ENCODE data around the gene MMP17.

MMP17 gene

GRCh38 chr12:131830914-131831571 lies 2.9 kb downstream of the MMP17 start:
- DNase-seq, result no peak

DNA sequence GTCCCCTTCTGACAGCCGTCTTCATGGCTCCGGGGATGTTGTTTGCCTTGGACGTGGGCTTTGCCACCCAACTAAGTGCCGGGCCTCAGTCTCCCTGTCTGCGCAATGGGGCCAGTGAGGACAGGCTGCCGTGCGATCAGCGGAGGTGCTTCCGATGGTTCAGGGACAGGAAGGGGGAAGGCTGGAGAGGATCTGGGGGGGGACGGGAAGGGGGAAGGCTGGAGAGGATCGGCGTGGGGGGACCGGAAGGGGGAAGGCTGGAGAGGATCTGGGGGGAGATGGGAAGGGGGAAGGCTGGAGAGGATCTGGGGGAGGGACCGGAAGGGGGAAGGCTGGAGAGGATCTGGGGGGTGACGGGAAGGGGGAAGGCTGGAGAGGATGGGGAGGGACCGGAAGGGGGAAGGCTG lies 3.4 kb downstream of the MMP17 start:
- DNase-seq, result no peak

GRCh38 chr12:131832321-131833231 lies 4.4 kb downstream of the MMP17 start:
- no peak for DNase-seq

DNA sequence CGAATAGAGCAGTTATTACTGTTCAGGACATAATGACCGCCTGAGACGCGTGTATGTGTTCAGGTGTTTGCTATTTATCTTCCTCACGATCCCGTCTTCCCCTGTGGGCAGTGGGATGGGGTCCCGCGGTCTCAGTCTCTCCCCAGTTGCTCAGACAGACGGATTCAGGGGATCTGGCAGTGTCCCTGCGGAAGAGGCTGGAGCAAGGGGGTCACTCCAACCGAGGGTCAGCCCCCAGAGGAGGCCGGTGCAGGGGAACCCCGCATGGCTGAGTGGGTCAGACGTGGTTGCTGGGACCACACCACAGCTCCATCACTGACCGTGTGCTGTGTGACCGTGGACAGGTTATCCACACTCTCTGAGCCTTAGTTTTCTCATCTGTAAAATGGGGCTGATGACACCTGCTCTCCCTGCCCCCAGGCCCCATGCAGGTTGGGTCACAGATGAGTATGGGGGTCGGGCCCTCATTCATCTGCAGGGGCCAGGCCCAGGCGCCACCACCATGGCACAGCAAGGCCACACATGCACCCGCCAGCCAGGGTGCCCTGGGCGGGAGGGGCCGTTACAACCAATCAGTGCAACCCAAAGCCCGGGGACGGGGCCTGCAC lies 5.2 kb downstream of the MMP17 start:
- DNase-seq, result no peak

- DNase-seq, result no peak
These were observed 5.9 kb downstream of the MMP17 start for GRCh38 chr12:131833896-131834641.

GRCh38 chr12:131834798-131835615 lies 6.8 kb downstream of the MMP17 start:
- DNase-seq, result no peak

GRCh38 chr12:131835616-131836171 lies 7.5 kb downstream of the MMP17 start:
- no peak for DNase-seq

GRCh38 chr12:131836193-131836592 lies 8.0 kb downstream of the MMP17 start:
- DNase-seq, result no peak

DNA sequence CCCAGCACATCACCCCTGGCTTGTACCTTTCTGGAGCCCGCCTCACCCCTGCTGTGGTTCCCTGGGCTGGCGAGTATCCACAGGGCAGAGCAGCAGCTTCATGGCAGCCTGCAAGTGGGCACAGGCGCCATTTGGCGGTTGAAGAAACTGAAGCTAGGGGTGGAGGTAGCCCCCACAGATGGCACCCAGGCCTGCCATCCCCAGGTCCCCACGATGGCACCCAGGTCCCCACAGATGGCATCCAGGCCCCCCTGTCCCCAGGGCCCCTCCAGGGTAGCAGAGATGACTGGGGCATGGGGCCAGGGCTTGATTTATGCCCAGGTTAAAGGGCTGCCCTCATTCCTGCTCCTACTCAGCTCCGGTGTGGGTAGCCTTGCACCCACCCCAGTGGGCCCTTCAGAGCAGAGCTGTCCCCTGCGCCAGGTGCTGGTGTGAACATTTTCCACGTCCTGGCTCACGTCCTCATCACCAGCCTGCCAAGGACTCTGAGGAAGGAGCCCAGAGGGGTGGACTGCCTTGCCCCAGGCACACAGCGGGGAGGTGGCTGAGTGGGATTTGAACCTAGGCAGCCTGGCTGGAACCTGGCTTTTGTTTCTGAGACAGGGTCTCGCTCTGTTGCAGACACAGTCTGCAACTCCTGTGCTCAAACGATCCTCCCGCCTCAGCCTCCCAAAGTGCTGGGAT lies 8.7 kb downstream of the MMP17 start:
- no peak for DNase-seq

DNA sequence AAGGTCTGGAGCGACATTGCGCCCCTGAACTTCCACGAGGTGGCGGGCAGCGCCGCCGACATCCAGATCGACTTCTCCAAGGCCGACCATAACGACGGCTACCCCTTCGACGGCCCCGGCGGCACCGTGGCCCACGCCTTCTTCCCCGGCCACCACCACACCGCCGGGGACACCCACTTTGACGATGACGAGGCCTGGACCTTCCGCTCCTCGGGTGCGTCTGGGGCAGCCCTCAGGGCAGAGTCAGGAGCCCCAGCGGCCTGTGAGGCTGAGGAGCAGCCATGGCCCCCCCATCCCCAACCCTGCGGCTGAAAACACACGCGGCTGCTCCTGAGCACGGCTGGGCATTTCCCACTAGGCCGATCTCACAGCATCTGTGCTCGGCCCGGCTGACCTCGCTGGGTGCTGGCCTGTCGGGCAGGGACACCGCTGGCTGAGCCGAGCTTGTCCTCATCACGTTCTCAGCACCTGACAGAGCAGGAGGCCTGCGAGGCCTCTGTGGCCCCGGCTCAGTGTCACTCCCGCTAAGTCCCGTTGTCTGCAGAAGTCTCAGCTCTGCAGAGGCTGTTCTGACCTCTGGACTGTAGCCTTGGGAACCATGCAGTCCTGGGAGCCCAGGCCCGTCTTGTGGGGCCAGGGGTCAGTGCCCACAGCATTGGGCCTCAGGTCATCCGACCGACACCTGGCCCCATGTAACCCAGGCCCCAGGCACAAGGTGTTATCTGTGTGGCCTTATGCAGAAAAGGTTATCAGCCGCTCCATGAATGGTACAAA lies 12.6 kb downstream of the MMP17 start:
- DNase-seq, result no peak

- DNase-seq, result no peak
These were observed 13.4 kb downstream of the MMP17 start for GRCh38 chr12:131841547-131841946.

DNA sequence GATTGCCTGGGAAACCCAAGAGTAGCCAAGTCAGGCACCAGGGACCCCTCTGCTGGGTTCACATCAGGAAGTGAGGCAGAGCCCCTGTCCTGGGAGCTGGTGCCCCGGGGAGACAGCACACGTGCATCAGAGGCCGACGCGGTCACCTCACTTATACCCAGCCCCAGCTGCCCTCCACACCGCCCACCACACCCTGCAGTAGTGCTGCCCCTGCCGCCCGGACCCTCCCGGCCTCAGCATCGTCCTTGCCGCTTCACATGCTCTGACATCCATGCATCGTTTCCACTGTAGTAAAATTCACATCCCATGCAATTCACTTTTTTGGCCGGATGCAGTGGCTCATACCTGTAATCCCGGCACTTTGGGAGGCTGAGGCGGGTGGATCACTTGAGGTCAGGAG lies 14.0 kb downstream of the MMP17 start:
- DNase-seq, result no peak

GRCh38 chr12:131843527-131843926 lies 15.3 kb downstream of the MMP17 start:
- DNase-seq, result no peak

DNA sequence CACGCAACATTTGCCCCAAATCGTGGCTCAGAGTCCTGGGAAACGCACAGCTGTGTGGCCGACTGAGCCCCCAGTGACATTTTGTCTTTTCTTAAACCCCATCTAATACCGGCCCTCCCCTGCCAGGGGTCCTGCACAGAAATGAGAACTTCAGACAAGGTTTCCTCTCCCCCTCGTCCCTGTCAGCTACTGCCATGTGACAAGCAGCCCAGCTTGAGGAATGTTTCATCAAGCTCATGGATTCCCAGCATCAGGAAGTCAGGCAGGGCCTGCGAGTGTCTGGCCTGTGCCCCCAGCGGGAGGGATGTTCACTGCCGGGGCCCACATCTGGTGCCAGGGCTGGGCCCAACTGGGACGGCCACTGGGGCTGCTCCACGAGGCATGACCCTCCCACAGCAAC lies 15.9 kb downstream of the MMP17 start:
- no peak for DNase-seq

DNA sequence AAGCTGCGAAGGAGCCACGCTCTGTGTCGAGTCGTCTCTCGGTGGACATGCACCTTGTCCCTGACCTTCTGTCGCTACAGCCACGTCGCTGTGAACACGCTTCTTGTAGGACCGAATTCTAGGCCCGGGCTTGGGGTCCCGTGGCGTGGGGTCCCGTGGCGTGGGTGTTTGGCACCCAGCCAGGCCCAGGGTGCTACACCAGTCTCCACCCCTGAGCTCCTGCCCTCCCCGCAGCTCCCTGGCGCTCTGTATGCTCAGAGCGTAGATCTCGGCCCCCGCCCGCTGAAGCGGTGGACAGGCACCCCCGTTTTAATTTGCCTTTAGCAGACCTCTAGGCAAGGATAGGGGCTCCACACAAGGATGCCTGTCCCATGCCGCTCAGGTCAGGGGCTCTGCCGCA lies 16.5 kb downstream of the MMP17 start:
- no peak for DNase-seq

DNA sequence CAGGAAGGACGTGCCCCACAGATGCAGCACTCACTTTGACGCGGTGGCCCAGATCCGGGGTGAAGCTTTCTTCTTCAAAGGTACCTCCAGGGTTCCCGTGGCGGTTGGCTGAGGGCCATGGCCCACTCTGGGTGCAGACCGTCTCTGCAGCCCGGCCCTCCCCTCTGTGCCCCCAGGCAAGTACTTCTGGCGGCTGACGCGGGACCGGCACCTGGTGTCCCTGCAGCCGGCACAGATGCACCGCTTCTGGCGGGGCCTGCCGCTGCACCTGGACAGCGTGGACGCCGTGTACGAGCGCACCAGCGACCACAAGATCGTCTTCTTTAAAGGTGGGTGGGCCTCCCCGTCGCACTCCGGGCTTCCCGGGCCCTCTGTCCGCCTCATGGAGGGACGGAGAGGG lies 16.9 kb downstream of the MMP17 start:
- DNase-seq, result no peak

DNA sequence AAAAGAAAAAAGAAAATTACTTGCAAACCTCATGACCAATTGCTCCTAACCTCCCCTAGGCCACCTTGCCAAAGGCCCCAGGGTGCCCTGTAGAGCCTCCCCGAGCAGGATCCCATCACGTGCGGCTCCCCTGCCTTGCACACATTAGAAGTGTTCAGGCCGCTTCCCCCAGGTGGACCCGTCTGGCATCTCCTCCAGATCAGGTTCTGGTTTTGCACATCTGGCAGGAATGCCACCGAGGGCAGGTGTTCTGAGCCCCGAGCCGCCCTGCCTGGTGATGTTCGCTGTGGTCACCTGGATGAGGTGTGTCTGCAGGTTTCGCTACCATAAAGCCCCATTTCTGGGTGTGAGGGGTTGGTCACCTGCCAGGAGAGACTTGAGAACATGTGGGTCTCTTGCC lies 19.3 kb downstream of the MMP17 start:
- DNase-seq, result no peak

DNA sequence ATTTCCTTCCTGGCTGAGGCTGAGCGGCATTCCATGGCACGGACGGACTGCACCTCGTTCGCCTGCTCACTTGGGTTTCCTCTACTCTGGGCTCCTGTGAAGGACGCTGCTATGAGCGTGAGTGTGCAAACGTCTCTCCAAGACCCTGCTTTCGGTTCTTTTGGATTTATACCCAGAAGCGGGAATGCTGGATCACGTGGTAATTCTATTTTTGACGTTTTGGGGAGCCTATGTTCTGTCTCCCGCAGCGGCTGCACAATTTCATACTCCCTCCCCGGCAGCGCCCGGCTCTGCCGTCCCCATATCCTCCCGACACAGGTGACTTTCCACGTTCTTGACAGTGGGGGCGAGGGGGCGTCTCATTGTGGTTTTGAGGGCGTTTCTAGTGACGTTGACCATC lies 20.6 kb downstream of the MMP17 start:
- DNase-seq, result no peak

DNA sequence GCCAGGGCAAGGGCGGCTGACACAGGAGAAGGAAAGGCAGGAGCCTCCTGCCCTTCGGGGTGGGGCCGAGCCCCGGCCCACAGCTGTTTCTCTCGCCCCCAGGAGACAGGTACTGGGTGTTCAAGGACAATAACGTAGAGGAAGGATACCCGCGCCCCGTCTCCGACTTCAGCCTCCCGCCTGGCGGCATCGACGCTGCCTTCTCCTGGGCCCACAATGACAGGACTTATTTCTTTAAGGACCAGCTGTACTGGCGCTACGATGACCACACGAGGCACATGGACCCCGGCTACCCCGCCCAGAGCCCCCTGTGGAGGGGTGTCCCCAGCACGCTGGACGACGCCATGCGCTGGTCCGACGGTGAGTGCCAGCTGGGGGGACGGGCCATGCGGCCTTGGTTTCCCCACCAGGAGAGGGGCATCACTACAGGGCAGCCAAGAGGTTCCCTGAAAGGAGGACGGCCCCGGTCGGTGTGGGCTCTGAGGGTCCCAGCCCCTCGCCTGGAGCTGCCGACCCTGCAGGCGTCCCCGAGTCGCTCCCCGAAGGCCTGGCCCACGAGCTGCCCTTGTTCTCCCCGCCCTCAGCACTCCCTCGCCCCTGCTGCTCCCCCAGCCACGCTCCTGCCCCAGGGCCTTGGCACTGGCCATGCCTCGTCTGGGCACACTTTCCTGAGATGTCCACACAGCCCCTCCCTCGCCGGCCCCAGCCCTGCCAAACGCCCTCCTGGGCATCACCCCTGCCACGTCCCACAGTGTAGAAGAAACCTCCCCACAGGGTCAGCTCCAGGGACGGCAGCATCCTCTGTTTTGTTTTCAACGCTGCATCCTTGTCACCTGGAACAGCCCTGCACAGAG lies 21.7 kb downstream of the MMP17 start:
- no peak for DNase-seq
